ENCODE data around the gene MIGA2.
"Not testable (repeated sequence)": the region's sequence is repeated elsewhere in the genome, so short reads cannot be mapped to it uniquely, and the experiment has no call there.

The MIGA2 gene

GRCh38 chr9:129036241-129036922 is at the start of gene MIGA2:
MIGA2 (plus strand) TSS chr9:129036626; CDS start chr9:129040595, 3,969 bp downstream.
- DNase-seq = peak; percentile 99

GRCh38 chr9:128986671-128987070 is 49.8 kb upstream of the MIGA2 start:
- no peak for DNase-seq

- no peak for DNase-seq
Measured at GRCh38 chr9:128987805-128988204, 48.6 kb upstream of the MIGA2 start.

- DNase-seq = no peak
Measured at GRCh38 chr9:128992995-128993394, 43.4 kb upstream of the MIGA2 start.

GRCh38 chr9:128995791-128996190 is 40.6 kb upstream of the MIGA2 start:
- peak; percentile 45 for DNase-seq

- DNase-seq = no peak
Measured at GRCh38 chr9:128998462-128998861, 38.0 kb upstream of the MIGA2 start.

GRCh38 chr9:128999581-129000206 is 36.7 kb upstream of the MIGA2 start:
- no peak for DNase-seq

- DNase-seq = no peak
Measured at GRCh38 chr9:129001504-129002325, 34.7 kb upstream of the MIGA2 start.

- DNase-seq = no peak
Measured at GRCh38 chr9:129002992-129003391, 33.4 kb upstream of the MIGA2 start.

- not testable (repeated sequence) for DNase-seq
Measured at GRCh38 chr9:129004173-129004572, 32.3 kb upstream of the MIGA2 start.

GRCh38 chr9:129005336-129005997 is 31.0 kb upstream of the MIGA2 start:
- no peak for DNase-seq

- DNase-seq = peak; percentile 6
Measured at GRCh38 chr9:129006328-129007034, 29.9 kb upstream of the MIGA2 start.

- DNase-seq = no peak
Measured at GRCh38 chr9:129007035-129007765, 29.2 kb upstream of the MIGA2 start.

- no peak for DNase-seq
Measured at GRCh38 chr9:129007766-129008468, 28.5 kb upstream of the MIGA2 start.

GRCh38 chr9:129008469-129008965 is 27.9 kb upstream of the MIGA2 start:
- DNase-seq = no peak

- DNase-seq = no peak
Measured at GRCh38 chr9:129008986-129009583, 27.3 kb upstream of the MIGA2 start.

GRCh38 chr9:129009584-129010141 is 26.8 kb upstream of the MIGA2 start:
- no peak for DNase-seq

- no peak for DNase-seq
Measured at GRCh38 chr9:129010267-129010975, 26.0 kb upstream of the MIGA2 start.

GRCh38 chr9:129011170-129011569 is 25.3 kb upstream of the MIGA2 start:
- no peak for DNase-seq

Measured in DMS79 (cell line).